Spinal cord (tissue), 10 donors: ENCODE results near the gene DMWD. TPM values are rescaled to one million over a fixed set of nuclear protein-coding genes. Genes with fewer than 3 reads are reported as not detected.

Source experiments
- DNase-seq, 6 donors: peaks; one replicate each; pipeline versions ENCODE4 v3.0.0 to v3.0.0-alpha.2; 2013 to 2015; ENCODE audit warnings: low spot score in 6 of 6, low read depth in 4 of 6
- H3K27ac ChIP-seq: one replicate; pipeline ENCODE4 v1.5.1; 2013; ENCODE audit warnings: low read depth, low read length, control low read depth
- H3K27me3 ChIP-seq: one replicate; pipeline ENCODE4 v1.6.1; 2013; ENCODE audit warnings: low read length; ENCODE audit not compliant: control insufficient read depth, insufficient read depth
- H3K36me3 ChIP-seq: one replicate; pipeline ENCODE4 v1.6.1; 2013; ENCODE audit warnings: low read length; ENCODE audit not compliant: control insufficient read depth, insufficient read depth
- H3K4me1 ChIP-seq: one replicate; pipeline ENCODE4 v1.6.1; 2013; ENCODE audit warnings: low read length; ENCODE audit not compliant: control insufficient read depth, insufficient read depth
- H3K4me3 ChIP-seq: one replicate; pipeline ENCODE4 v1.5.1; 2013; ENCODE audit warnings: low read depth, low read length, control low read depth
- H3K9me3 ChIP-seq: one replicate; pipeline ENCODE4 v1.6.1; 2013; ENCODE audit warnings: low read length; ENCODE audit not compliant: control insufficient read depth, insufficient read depth
- WGBS: methylation state at CpG from one replicate; pipeline ENCODE4 v1.1.5; 2013; ENCODE audit warnings: missing lambda C conversion rate; ENCODE audit not compliant: insufficient coverage; 5-methylcytosine and 5-hydroxymethylcytosine counted together
- long read RNA-seq, 4 donors: transcript quantifications; one replicate each; lab custom pipeline, GENCODE V29; 2026
- polyA plus RNA-seq, 2 donors: library from polyadenylated mRNA; unstranded; fragments of 120-200 nt; gene quantifications; one replicate each; pipeline ENCODE4 v1.2.1, GENCODE V29; 2013; ENCODE audit not compliant: insufficient read length in 2 of 2
- total RNA-seq, 2 donors: library from RNA; depleted of rRNA in 1 of 2; stranded (reverse); fragments of 120-200 nt in 1 of 2; fragments of >200 nt in 1 of 2; gene quantifications; one replicate each; pipeline versions ENCODE4 v1.2.3 to v1.2.4, GENCODE V29; 2013 to 2014
- donor health status: healthy.

The DMWD gene, protein sequence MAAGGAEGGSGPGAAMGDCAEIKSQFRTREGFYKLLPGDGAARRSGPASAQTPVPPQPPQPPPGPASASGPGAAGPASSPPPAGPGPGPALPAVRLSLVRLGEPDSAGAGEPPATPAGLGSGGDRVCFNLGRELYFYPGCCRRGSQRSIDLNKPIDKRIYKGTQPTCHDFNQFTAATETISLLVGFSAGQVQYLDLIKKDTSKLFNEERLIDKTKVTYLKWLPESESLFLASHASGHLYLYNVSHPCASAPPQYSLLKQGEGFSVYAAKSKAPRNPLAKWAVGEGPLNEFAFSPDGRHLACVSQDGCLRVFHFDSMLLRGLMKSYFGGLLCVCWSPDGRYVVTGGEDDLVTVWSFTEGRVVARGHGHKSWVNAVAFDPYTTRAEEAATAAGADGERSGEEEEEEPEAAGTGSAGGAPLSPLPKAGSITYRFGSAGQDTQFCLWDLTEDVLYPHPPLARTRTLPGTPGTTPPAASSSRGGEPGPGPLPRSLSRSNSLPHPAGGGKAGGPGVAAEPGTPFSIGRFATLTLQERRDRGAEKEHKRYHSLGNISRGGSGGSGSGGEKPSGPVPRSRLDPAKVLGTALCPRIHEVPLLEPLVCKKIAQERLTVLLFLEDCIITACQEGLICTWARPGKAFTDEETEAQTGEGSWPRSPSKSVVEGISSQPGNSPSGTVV
- total RNA-seq (10 to 100 TPM; 27.0 to 42.7 TPM), polyA plus RNA-seq (100 to 1,000 TPM in 1 of 2 donors, 10 to 100 TPM in 1; 82.9 to 101 TPM)
- long read RNA-seq, donor 1, transcript DMWD-207 (1 exons, 782 nt): minor isoform, 5 of 56 reads
- long read RNA-seq, donor 1, transcript DMWD-201 (5 exons, 3,305 nt): major isoform, 19 of 56 reads
- long read RNA-seq, donor 1, transcript DMWD-202 (4 exons, 3,292 nt): minor isoform, 9 of 56 reads
- long read RNA-seq, donor 1, partial matches to known transcripts: 19 of 56 reads
- long read RNA-seq, donor 1, other reads (novel, unspliced or antisense): 0 of 56 reads
- long read RNA-seq, donor 2, transcript DMWD-201 (5 exons, 3,305 nt): major isoform, 9 of 37 reads
- long read RNA-seq, donor 2, transcript DMWD-202 (4 exons, 3,292 nt): minor isoform, 5 of 37 reads
- long read RNA-seq, donor 2, transcript DMWD-205 (2 exons, 643 nt): minor isoform, 5 of 37 reads
- long read RNA-seq, donor 2, partial matches to known transcripts: 13 of 37 reads
- long read RNA-seq, donor 2, other reads (novel, unspliced or antisense): 0 of 37 reads
- long read RNA-seq, donor 3, transcript DMWD-201 (5 exons, 3,305 nt): major isoform, 6 of 20 reads
- long read RNA-seq, donor 3, partial matches to known transcripts: 7 of 20 reads
- long read RNA-seq, donor 3, other reads (novel, unspliced or antisense): 0 of 20 reads
- long read RNA-seq, donor 4, transcript DMWD-201 (5 exons, 3,305 nt): major isoform, 12 of 29 reads
- long read RNA-seq, donor 4, partial matches to known transcripts: 7 of 29 reads
- long read RNA-seq, donor 4, other reads (novel, unspliced or antisense): 0 of 29 reads

DNA sequence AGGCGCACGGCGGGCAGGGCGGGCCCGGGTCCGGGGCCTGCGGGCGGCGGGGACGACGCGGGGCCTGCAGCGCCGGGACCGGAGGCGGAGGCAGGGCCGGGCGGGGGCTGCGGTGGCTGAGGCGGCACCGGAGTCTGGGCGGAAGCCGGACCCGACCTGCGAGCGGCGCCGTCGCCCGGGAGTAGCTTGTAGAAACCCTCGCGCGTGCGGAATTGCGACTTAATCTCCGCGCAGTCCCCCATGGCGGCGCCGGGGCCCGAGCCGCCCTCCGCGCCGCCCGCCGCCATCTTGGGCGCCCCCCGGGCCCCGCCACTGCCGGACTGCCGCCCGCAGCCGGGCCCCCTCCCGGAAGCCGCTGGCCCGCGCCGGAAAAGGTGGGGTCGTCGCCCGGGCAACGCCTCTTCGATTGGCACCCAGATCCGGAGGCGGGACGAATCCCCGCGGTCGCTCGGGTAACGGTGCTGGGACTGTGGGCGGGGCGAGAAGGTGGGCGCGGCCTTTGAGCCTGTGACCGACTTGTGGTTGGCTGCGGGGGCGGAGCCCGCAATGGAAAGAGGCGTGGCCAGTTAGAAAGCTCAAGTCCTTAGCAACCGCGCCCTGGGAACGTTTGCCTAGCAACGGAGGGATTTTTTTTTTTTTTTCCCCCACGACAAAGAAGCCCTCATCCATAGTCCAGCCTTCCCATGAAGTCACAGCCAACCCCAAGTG is at the start of gene DMWD:
TSS of gene DMWD (minus strand) at position 376 of the 708 bp plus-strand sequence. CDS start at position 287, 89 bp downstream.
- DNase-seq: peak; percentile 95 to 100 (median 99)
- H3K4me3 ChIP-seq: peak within 1 kb of the TSS; percentile 69
- H3K36me3 ChIP-seq: peaks cover 36% of the 10 kb centered on the region
- H3K9me3 ChIP-seq: no peaks in the 10 kb centered on the region
- peaks cover 24% of the 10 kb centered on the region for H3K4me1 ChIP-seq
- H3K27me3 ChIP-seq: no peaks in the 10 kb centered on the region
- peak within 1 kb of the TSS; percentile 69 for H3K27ac ChIP-seq
- under 1% methylated on average over 84 of the region's 86 CpGs for WGBS

DNA sequence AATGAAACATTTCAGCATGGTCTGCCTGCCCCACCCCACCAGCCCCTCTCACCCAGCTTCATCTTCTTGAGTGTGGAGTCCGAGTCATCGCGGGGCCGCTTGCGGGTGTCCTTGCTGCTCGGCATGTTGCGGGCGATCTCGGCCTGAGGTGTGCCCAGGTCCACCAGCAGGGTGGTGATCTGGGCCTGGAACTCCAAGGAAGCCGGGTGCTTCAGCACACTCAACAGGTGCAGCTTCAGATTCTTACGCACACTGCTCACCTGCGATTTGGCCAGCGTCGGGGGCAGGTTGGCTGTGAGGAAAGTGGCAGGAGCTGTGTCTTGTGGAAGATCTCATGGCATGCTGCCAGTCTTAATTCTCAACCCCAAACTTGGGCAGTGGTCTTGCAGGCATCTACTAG is 49.6 kb upstream of the DMWD start:
- no peak overlapping the region for H3K27ac ChIP-seq

DNA sequence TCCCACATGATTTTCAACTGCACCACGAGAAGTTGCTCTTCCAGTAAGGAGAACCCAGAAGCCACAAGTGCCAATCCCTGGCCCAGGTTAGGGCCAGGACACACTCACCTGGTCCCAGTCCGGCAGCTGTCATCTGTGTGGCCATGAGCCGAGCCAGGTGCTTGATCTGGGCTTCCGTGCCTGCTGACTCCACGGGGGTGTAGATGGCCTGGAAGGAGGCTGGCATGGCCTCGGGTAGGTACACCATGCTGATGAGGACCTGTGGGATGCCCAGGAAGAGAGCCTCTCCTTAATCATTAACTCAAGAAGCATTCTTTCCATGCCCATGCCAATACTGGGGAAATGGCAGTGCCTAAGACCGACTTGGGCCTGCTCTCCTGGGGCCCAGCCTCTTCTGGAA is 42.3 kb upstream of the DMWD start:
- Histone ChIP-seq H3K4me3 (no peak overlapping the region), H3K4me1 (no peaks in the 10 kb centered on the region), H3K36me3 (peaks cover 88% of the 10 kb centered on the region), H3K27ac (no peak overlapping the region), H3K27me3 (no peaks in the 10 kb centered on the region), H3K9me3 (no peaks in the 10 kb centered on the region)
- DNase-seq: no peak
- 100% methylated on average over 5 of the region's 7 CpGs for WGBS

More for the DNA sequence above, 49.6 kb upstream of the DMWD start:
- H3K9me3 ChIP-seq: no peaks in the 10 kb centered on the region
- no peak overlapping the region for H3K4me3 ChIP-seq
- WGBS: 97% methylated on average over 10 of the region's 14 CpGs
- no peak for DNase-seq
- no peaks in the 10 kb centered on the region for H3K4me1 ChIP-seq
- peaks cover 87% of the 10 kb centered on the region for H3K36me3 ChIP-seq
- H3K27me3 ChIP-seq: no peaks in the 10 kb centered on the region

DNA sequence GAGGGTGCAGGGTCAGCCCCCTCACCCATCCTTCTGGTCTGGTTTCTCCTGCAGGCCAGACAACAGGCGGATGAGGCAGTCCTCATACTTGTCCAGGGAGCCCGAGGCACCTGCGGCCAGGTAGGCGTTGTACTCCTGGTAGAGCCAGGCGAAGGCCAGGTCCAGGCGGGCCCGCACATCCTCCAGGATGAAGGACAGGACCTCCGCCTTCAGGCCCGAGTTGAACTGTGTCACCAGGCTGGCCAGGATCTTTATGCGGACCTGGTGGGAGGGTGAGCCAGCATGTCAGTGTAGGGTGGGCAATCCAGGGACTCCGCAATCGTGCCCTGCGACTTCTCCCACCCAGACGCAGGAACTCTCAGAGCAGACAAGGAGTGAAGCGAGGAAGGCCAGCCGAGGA is 36.3 kb upstream of the DMWD start:
- Histone ChIP-seq H3K27me3 (no peaks in the 10 kb centered on the region), H3K4me3 (no peak overlapping the region), H3K9me3 (no peaks in the 10 kb centered on the region), H3K4me1 (no peaks in the 10 kb centered on the region), H3K27ac (no peak overlapping the region), H3K36me3 (peaks cover 92% of the 10 kb centered on the region)
- 96% methylated on average over 14 of the region's 16 CpGs for WGBS
- DNase-seq: no peak

DNA sequence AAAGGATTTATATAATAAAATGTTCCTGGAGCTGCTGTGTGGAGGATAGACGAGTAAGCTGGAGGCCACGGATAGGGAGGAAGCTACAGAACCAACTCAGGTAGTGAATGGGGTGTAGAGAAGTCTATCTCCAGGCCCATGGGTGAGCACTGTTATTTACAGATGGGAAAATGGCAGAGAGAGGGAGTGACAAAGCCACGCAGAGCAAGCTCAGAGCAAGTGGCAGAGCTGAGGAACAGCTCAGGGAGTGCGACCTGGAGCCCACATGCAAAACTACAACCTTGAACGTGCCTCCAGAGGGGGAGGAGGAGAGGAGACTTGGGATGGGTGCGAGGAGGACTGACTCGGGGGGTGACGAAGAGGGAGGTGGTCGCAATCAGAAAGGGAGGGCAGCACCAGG is 35.9 kb upstream of the DMWD start:
- Histone ChIP-seq H3K9me3 (no peaks in the 10 kb centered on the region), H3K27me3 (no peaks in the 10 kb centered on the region), H3K36me3 (peaks cover 93% of the 10 kb centered on the region), H3K4me1 (no peaks in the 10 kb centered on the region), H3K4me3 (no peak overlapping the region), H3K27ac (no peak overlapping the region)
- no peak for DNase-seq
- 95% methylated on average over 9 of the region's 9 CpGs for WGBS

DNA sequence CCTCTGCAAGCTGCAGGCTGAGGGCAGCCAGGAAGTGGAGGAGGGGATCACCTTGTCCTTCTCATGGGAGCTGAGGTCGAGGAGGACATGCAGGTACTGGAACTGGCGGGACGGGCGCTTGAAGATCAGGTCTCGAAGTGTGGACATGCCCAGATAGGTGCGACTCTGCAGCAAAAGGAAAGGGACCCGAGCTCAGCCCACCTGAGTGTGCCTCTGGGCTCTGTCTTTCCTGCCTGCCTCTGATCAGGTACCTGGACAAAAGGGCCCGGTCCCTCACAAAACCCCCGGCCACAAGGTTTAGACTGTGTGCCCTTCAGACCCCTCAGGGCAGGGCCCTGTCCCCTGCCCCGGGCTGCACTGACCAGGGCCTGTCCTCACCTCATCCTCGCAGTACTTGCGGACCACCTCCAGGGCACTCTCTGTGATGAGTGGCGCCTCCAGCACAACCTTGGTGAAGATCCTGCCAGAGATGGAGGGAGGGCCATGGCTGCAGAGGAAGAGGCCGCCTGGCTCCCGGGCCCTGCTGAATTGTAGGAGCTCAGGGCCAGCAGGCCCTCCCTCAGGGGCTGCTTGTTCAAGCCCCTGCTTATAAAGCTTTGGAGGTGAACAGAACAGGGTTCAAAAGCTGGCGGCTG is 34.9 kb upstream of the DMWD start:
- WGBS: 93% methylated on average over 15 of the region's 16 CpGs
- H3K36me3 ChIP-seq: peaks cover 93% of the 10 kb centered on the region

DNA sequence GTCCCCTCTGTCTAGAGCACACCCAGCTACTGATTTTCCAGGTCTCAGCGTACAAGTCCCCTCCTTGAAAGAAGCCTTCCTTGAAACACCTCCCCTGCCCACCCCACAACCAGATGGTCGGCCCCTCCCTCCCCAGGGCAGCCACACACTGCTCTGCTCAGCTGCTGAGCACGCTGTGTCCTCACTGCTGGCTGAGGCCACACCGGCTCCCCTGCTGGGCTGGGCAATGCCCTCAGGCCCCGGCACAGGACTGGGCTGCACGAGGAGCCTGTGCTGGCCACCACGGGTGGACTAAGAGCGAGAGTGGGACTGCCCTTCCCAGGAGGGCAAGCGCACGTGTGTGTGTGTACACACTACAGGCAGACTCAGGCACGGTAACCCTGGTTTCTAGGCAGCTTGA is 34.3 kb upstream of the DMWD start:
- H3K9me3 ChIP-seq: no peaks in the 10 kb centered on the region
- H3K4me1 ChIP-seq: no peaks in the 10 kb centered on the region
- H3K27me3 ChIP-seq: no peaks in the 10 kb centered on the region
- H3K27ac ChIP-seq: no peak overlapping the region
- peaks cover 93% of the 10 kb centered on the region for H3K36me3 ChIP-seq
- no peak for DNase-seq
- H3K4me3 ChIP-seq: no peak overlapping the region
- 73% methylated on average over 10 of the region's 11 CpGs for WGBS

More for the DNA sequence above, 34.9 kb upstream of the DMWD start:
- no peaks in the 10 kb centered on the region for H3K9me3 ChIP-seq
- no peak overlapping the region for H3K27ac ChIP-seq
- H3K27me3 ChIP-seq: no peaks in the 10 kb centered on the region
- no peak overlapping the region for H3K4me3 ChIP-seq
- no peak for DNase-seq
- H3K4me1 ChIP-seq: no peaks in the 10 kb centered on the region
